Nephron progenitor cell (in vitro differentiated cells): ENCODE data around the gene PHACTR4.
"Not testable (repeated sequence)": the region's sequence is repeated elsewhere in the genome, so short reads cannot be mapped to it uniquely, and the experiment has no call there.

Experiments
- DNase-seq: peaks from one replicate; pipeline ENCODE4 v3.0.0; 2021
- H3K27ac Mint-ChIP-seq: 2 replicates; pipeline ENCODE4 v1.8.0; 2021; ENCODE audit warnings: mild to moderate bottlenecking, moderate library complexity, mixed read lengths
- H3K27me3 Mint-ChIP-seq: 2 replicates; pipeline ENCODE4 v1.8.0; 2021; ENCODE audit warnings: mild to moderate bottlenecking, low read depth, mixed read lengths; ENCODE audit not compliant: poor library complexity
- H3K36me3 Mint-ChIP-seq: 2 replicates; pipeline ENCODE4 v1.8.0; 2021; ENCODE audit warnings: low read depth, mixed read lengths
- H3K4me1 Mint-ChIP-seq: 2 replicates; pipeline ENCODE4 v1.8.0; 2021; ENCODE audit warnings: mixed read lengths
- H3K4me3 Mint-ChIP-seq: 2 replicates; pipeline ENCODE4 v1.8.0; 2021; ENCODE audit warnings: mild to moderate bottlenecking, moderate library complexity, mixed read lengths
- H3K9me3 Mint-ChIP-seq: 2 replicates; pipeline ENCODE4 v1.8.0; 2021; ENCODE audit warnings: mild to moderate bottlenecking, moderate library complexity, mixed read lengths
- CTCF ChIP-seq: fragments of 200-600 bp; sonication (generic); IDR thresholded peaks from 2 replicates; pipeline ENCODE4 v1.5.0; 2021; ENCODE audit warnings: antibody characterized with exemption

The PHACTR4 gene

GRCh38 chr1:28537457-28538199 lies 168.1 kb downstream of the PHACTR4 start:
- Mint-ChIP-seq H3K36me3 (peaks cover 39% of the 10 kb centered on the region), H3K27ac (peak overlapping the region; percentile 96), H3K4me3 (no peak overlapping the region), H3K27me3 (no peaks in the 10 kb centered on the region), H3K9me3 (no peaks in the 10 kb centered on the region), H3K4me1 (no peaks in the 10 kb centered on the region)
- TF ChIP-seq CTCF, result no peak
- DNase-seq, result no peak

GRCh38 chr1:28538286-28538685 lies 168.7 kb downstream of the PHACTR4 start:
- TF ChIP-seq CTCF, result no peak
- Mint-ChIP-seq H3K9me3 (no peaks in the 10 kb centered on the region), H3K4me1 (no peaks in the 10 kb centered on the region), H3K4me3 (no peak overlapping the region), H3K27me3 (no peaks in the 10 kb centered on the region), H3K36me3 (peaks cover 33% of the 10 kb centered on the region), H3K27ac (peak overlapping the region; percentile 96)
- no peak for DNase-seq

- DNase-seq, result no peak
- no peaks in the 10 kb centered on the region for H3K9me3 Mint-ChIP-seq
- H3K27ac Mint-ChIP-seq, result no peak overlapping the region
- H3K4me1 Mint-ChIP-seq, result peaks cover 5% of the 10 kb centered on the region
- H3K36me3 Mint-ChIP-seq, result peaks cover 23% of the 10 kb centered on the region
- H3K4me3 Mint-ChIP-seq, result no peak overlapping the region
- TF ChIP-seq CTCF, result no peak
- H3K27me3 Mint-ChIP-seq, result no peaks in the 10 kb centered on the region
These were observed 171.1 kb downstream of the PHACTR4 start for GRCh38 chr1:28540651-28541050.

GRCh38 chr1:28541414-28542015 lies 172.0 kb downstream of the PHACTR4 start:
- H3K4me3 Mint-ChIP-seq, H3K27me3 Mint-ChIP-seq, DNase-seq, H3K9me3 Mint-ChIP-seq, H3K27ac Mint-ChIP-seq, H3K4me1 Mint-ChIP-seq: not testable (repeated sequence)
- peaks cover 20% of the 10 kb centered on the region for H3K36me3 Mint-ChIP-seq

- no peak for TF ChIP-seq CTCF
- no peaks in the 10 kb centered on the region for H3K36me3 Mint-ChIP-seq
- no peak overlapping the region for H3K27ac Mint-ChIP-seq
- H3K4me1 Mint-ChIP-seq, result peaks cover 5% of the 10 kb centered on the region
- DNase-seq, result no peak
- no peaks in the 10 kb centered on the region for H3K27me3 Mint-ChIP-seq
- no peaks in the 10 kb centered on the region for H3K9me3 Mint-ChIP-seq
- H3K4me3 Mint-ChIP-seq, result no peak overlapping the region
These were observed 175.7 kb downstream of the PHACTR4 start for GRCh38 chr1:28545246-28545628.

GRCh38 chr1:28548318-28548717 lies 178.8 kb downstream of the PHACTR4 start:
- H3K36me3 Mint-ChIP-seq, result no peaks in the 10 kb centered on the region
- DNase-seq, result no peak
- no peak for TF ChIP-seq CTCF
- H3K4me1 Mint-ChIP-seq, result peaks cover 15% of the 10 kb centered on the region
- H3K9me3 Mint-ChIP-seq, result no peaks in the 10 kb centered on the region
- peaks cover 2% of the 10 kb centered on the region for H3K27me3 Mint-ChIP-seq
- no peak overlapping the region for H3K4me3 Mint-ChIP-seq
- H3K27ac Mint-ChIP-seq, result no peak overlapping the region
